Neural cell (in vitro differentiated cells): ENCODE measurements around the gene PODXL2. TPM values are rescaled to one million over a fixed set of nuclear protein-coding genes. Genes with fewer than 3 reads are reported as not detected.

Experiments
- H2AFZ ChIP-seq: fragments of 200-600, 300-800 bp; sonication (generic), shearing (Covaris generic); 2 replicates; pipeline ENCODE4 v1.6.0; 2014; ENCODE audit warnings: low read depth, mild to moderate bottlenecking, antibody characterized with exemption, low read length, moderate library complexity
- H3F3A ChIP-seq: fragments of 200-600 bp; shearing (Covaris generic); 2 replicates; pipeline ENCODE4 v1.6.1; 2016; ENCODE audit warnings: mild to moderate bottlenecking, moderate library complexity, mixed read lengths, antibody characterized with exemption, low read length; ENCODE audit not compliant: insufficient read depth, poor library complexity, severe bottlenecking
- H3K27ac ChIP-seq: fragments of 200-600, 300-800 bp; sonication (generic), shearing (Covaris generic); 2 replicates; pipeline ENCODE4 v1.5.1; 2014; ENCODE audit warnings: mild to moderate bottlenecking, low read length, moderate library complexity
- H3K27me3 ChIP-seq: fragments of 300-800, 200-600 bp; sonication (generic), shearing (Covaris generic); 2 replicates; pipeline ENCODE4 v1.6.0; 2014; ENCODE audit warnings: mild to moderate bottlenecking, low read depth, low read length, moderate library complexity; ENCODE audit not compliant: insufficient read depth
- H3K36me3 ChIP-seq: fragments of 300-800, 200-600 bp; sonication (generic), shearing (Covaris generic); 2 replicates; pipeline ENCODE4 v1.5.1; 2014; ENCODE audit warnings: mild to moderate bottlenecking, antibody characterized with exemption, low read length, moderate library complexity; ENCODE audit not compliant: insufficient read depth
- H3K4me2 ChIP-seq: fragments of 300-800, 200-600 bp; sonication (generic), shearing (Covaris generic); 2 replicates; pipeline ENCODE4 v1.6.0; 2014; ENCODE audit warnings: mild to moderate bottlenecking, low read length
- H3K4me3 ChIP-seq: fragments of 300-800, 200-600 bp; sonication (generic), shearing (Covaris generic); 2 replicates; pipeline ENCODE4 v1.5.1; 2014; ENCODE audit warnings: mild to moderate bottlenecking, low read length, moderate library complexity
- H3K79me2 ChIP-seq: fragments of 200-600 bp; shearing (Covaris generic); replicated peaks from 2 replicates; pipeline ENCODE4 v1.6.0; 2014; ENCODE audit warnings: mild to moderate bottlenecking, low read length, moderate library complexity; ENCODE audit not compliant: insufficient read depth
- H3K9ac ChIP-seq: fragments of 300-800, 200-600 bp; sonication (generic), shearing (Covaris generic); 2 replicates; pipeline ENCODE4 v1.6.1; 2016; ENCODE audit warnings: mild to moderate bottlenecking, low read length, mixed read lengths
- H3K9me2 ChIP-seq: fragments of 200-600 bp; shearing (Covaris generic); 2 replicates; pipeline ENCODE4 v1.6.1; 2016; ENCODE audit warnings: mild to moderate bottlenecking, low read length, mixed read lengths; ENCODE audit not compliant: insufficient read depth
- H3K9me3 ChIP-seq: fragments of 200-600, 300-800 bp; sonication (generic), shearing (Covaris generic); 2 replicates; pipeline ENCODE4 v1.6.1; 2016; ENCODE audit warnings: mild to moderate bottlenecking, mixed run types, low read length, moderate library complexity, mixed read lengths
- H4K20me1 ChIP-seq: fragments of 200-600 bp; shearing (Covaris generic); 2 replicates; pipeline ENCODE4 v1.6.1; 2016; ENCODE audit warnings: mild to moderate bottlenecking, mixed run types; ENCODE audit not compliant: insufficient read depth
- EP300 ChIP-seq: fragments of 450-650 bp; conservative IDR thresholded peaks from 2 replicates; pipeline ENCODE4 v1.6.1; 2014; ENCODE audit warnings: antibody characterized with exemption, mild to moderate bottlenecking, moderate library complexity; ENCODE audit not compliant: poor library complexity, severe bottlenecking
- EZH2 ChIP-seq: fragments of 200-600, 300-800 bp; shearing (Covaris generic), sonication (generic); IDR thresholded peaks from 2 replicates; pipeline ENCODE4 v1.6.1; 2014; ENCODE audit warnings: antibody characterized with exemption, low read length, borderline replicate concordance, mild to moderate bottlenecking; ENCODE audit not compliant: insufficient read depth, poor library complexity, severe bottlenecking
- MXI1 ChIP-seq: fragments of 450-650 bp; conservative IDR thresholded peaks from 2 replicates; pipeline ENCODE4 v1.6.1; 2014; ENCODE audit warnings: antibody characterized with exemption, mild to moderate bottlenecking; ENCODE audit not compliant: poor library complexity, severe bottlenecking
- POLR2AphosphoS5 ChIP-seq: IDR thresholded peaks from 2 replicates; pipeline ENCODE4 v1.6.1; 2012
- RAD21 ChIP-seq: fragments of 450-650 bp; conservative IDR thresholded peaks from 2 replicates; pipeline ENCODE4 v1.6.1; 2014; ENCODE audit warnings: antibody characterized with exemption, mild to moderate bottlenecking, moderate library complexity
- REST ChIP-seq: IDR thresholded peaks from 2 replicates; pipeline ENCODE4 v1.6.1; 2012; ENCODE audit warnings: borderline replicate concordance
- SMC3 ChIP-seq: fragments of 450-650 bp; conservative IDR thresholded peaks from 2 replicates; pipeline ENCODE4 v1.6.1; 2014; ENCODE audit warnings: antibody characterized with exemption, mild to moderate bottlenecking, moderate library complexity; ENCODE audit not compliant: poor library complexity
- TAF1 ChIP-seq: IDR thresholded peaks from 2 replicates; pipeline ENCODE4 v1.6.1; 2012; ENCODE audit warnings: low read depth
- polyA plus RNA-seq: library from polyadenylated mRNA; depleted of rRNA; stranded (reverse); fragments of >200 nt; gene quantifications from 2 replicates; pipeline ENCODE4 v1.2.3, GENCODE V29; 2014
- TF ChIP-seq, protein P1 (sequence below): fragments of 450-650 bp; IDR thresholded peaks from 2 replicates; pipeline ENCODE4 v1.5.1; 2014; ENCODE audit warnings: antibody characterized with exemption, mild to moderate bottlenecking, moderate library complexity; ENCODE audit not compliant: poor library complexity, severe bottlenecking

PODXL2 gene
- polyA plus RNA-seq, 1 donor from 2014 or later, result 266 TPM

- H3K4me3 ChIP-seq, result no peak overlapping the region
- no peak overlapping the region for H3K9ac ChIP-seq
- no peak for TF ChIP-seq RAD21
- TF ChIP-seq, protein P1, sequence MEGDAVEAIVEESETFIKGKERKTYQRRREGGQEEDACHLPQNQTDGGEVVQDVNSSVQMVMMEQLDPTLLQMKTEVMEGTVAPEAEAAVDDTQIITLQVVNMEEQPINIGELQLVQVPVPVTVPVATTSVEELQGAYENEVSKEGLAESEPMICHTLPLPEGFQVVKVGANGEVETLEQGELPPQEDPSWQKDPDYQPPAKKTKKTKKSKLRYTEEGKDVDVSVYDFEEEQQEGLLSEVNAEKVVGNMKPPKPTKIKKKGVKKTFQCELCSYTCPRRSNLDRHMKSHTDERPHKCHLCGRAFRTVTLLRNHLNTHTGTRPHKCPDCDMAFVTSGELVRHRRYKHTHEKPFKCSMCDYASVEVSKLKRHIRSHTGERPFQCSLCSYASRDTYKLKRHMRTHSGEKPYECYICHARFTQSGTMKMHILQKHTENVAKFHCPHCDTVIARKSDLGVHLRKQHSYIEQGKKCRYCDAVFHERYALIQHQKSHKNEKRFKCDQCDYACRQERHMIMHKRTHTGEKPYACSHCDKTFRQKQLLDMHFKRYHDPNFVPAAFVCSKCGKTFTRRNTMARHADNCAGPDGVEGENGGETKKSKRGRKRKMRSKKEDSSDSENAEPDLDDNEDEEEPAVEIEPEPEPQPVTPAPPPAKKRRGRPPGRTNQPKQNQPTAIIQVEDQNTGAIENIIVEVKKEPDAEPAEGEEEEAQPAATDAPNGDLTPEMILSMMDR, result no peak
- no peak for TF ChIP-seq TAF1
- no peak for TF ChIP-seq POLR2AphosphoS5
- peaks cover 11% of the 10 kb centered on the region for H3K79me2 ChIP-seq
- H3K27ac ChIP-seq, result no peak overlapping the region
- no peaks in the 10 kb centered on the region for H3F3A ChIP-seq
- H3K27me3 ChIP-seq, result no peaks in the 10 kb centered on the region
- H3K9me3 ChIP-seq, result no peaks in the 10 kb centered on the region
- H2AFZ ChIP-seq, result no peak overlapping the region
- peaks cover 3% of the 10 kb centered on the region for H3K36me3 ChIP-seq
- H3K4me2 ChIP-seq, result no peak overlapping the region
- H4K20me1 ChIP-seq, result no peaks in the 10 kb centered on the region
- no peaks in the 10 kb centered on the region for H3K9me2 ChIP-seq
Observed at GRCh38 chr3:127584734-127585133, 44.3 kb upstream of the PODXL2 start.

DNA sequence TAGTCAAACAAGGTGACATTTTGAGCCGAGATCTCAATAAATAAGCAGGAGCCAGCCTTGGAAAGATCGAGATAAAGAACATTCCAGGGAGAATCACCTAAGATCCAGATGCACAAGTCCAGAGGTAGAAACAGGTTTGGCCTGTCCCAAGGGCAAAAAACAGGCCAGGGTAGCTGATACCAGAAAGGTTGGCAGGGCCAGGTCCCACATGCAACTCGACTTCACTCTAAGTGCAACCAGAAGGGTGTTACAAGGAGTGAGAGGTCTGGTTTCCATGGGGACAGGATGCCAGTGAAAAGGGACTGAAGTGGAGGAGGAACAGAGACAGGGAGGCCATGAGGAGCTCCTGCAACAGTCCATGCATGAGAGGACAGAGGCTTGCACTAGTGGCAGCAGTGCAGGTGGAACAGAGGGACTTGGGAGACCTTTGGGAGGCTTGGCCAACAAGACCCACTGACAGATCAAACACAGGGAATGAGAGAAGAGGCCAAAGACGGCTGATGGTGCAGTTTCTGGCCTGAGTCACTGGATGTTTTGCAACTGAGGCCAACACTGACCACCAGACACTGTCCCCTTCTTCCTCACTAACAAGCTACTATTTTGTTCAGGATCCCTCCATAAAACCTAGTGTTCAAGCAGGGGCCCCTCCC lies 43.7 kb upstream of the PODXL2 start:
- H3F3A ChIP-seq, result no peaks in the 10 kb centered on the region
- H3K9me2 ChIP-seq, result no peaks in the 10 kb centered on the region
- peaks cover 12% of the 10 kb centered on the region for H3K79me2 ChIP-seq
- H2AFZ ChIP-seq, result no peak overlapping the region
- H4K20me1 ChIP-seq, result no peaks in the 10 kb centered on the region
- H3K9me3 ChIP-seq, result no peaks in the 10 kb centered on the region
- no peak overlapping the region for H3K4me2 ChIP-seq
- no peak overlapping the region for H3K9ac ChIP-seq
- H3K36me3 ChIP-seq, result no peaks in the 10 kb centered on the region
- TF ChIP-seq, protein P1, result no peak
- TF ChIP-seq EP300, result no peak
- TF ChIP-seq MXI1, result no peak
- no peak for TF ChIP-seq SMC3
- no peak for TF ChIP-seq TAF1
- TF ChIP-seq RAD21, result no peak
- TF ChIP-seq REST, result no peak
- TF ChIP-seq EZH2, result no peak
- no peak for TF ChIP-seq POLR2AphosphoS5
- H3K27me3 ChIP-seq, result no peaks in the 10 kb centered on the region
- no peak overlapping the region for H3K4me3 ChIP-seq
- no peak overlapping the region for H3K27ac ChIP-seq
